HL-60/S4 (cell line): ENCODE measurements around the gene SUDS3.

Source experiments
- in situ Hi-C: fragments of 300-500 bp; cut with MboI; formaldehyde crosslinking; loops from 2 replicates; pipeline ENCODE4 v1.14.3; 2022; ENCODE audit warnings: low sequenced_read_pairs

The SUDS3 gene

DNA sequence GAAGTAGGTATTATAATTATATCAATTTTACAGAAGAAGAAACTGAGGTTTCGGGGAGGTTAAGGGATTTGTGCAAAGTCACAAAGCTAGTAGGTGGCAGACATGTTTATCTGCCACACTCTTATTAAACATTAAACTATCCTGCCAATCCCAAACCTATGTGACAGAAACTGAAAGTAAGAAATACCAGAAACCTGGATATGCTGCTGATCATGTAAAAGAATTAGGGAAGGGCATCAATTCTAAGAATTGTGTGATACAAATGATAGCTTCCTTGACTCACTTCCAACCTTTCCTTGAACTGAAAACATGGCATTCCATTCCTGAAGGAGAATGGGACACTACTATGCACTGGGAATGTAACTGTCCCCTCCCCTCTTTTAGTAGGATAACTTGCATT lies 20.5 kb upstream of the SUDS3 start:
- in situ Hi-C loops, result no loop called here

DNA sequence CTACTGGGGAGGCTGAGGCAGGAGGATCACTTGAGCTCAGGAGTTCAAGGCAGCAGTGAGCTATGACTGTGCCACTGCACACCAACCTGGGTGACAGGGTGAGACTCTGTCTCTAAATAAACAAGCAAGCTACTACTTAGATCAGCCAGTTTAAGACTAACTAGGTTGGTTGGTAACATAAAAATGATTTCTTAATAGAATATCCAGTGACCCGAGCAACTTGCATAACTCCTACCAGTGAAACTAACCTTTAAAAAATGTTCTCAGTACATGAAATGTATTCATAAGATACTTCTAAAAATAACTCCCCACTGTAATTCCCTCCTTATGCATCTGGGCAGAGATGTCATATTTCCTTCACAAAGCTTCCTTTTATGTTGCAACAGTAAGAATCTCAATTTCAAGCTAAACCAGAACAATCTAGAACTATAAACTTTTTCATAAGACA lies 19.5 kb upstream of the SUDS3 start:
- in situ Hi-C loops, result no loop called here

DNA sequence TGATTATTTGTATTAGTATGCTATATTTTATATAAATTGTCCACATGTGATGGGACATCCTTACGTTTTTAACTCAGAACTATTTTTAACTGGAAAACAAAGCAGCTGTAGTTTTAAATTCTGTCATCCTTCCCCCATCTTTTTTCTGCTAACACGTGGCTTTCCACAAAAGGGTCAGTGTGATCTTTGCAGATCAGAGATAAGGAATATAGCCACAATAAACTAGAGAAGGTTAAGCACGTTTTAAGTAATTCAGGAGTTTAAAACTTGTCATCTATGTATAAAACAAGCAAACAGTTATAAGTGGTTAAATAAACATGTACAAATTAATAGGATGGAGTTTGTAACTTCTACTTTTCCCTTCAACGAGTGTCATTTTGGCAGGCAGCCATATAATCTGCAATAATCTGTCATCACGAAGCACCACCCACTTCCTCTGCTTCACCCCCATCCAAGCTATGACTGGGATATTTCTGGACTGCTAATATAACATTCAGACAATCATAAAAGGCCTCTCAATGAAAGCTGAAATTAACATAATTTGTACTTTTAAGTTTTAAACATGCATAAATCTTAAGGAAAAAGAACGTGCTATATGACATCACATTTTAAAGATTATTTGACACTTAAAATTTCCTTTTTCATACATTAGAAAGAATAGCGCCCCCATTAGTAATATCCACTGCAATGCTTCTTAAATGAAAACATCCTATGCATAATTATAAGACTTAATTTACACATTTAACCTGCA lies 18.9 kb upstream of the SUDS3 start:
- in situ Hi-C loops, result no loop called here

DNA sequence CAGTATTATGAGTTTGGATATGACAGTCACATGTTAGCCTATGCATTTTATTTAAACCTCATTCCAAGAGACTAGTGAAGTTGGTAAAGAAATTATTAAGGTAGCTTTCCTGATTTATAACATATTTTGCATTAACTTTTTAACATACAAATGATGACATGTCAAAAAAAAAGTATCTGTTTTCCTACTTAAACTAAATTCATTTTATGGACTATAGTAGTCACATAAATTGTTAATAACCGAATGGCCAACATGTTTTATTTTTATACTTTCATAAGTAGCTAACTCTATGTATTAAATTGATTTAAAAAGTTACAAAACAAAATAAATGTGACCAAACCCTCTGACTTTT lies 18.4 kb upstream of the SUDS3 start:
- in situ Hi-C loops, result no loop called here

DNA sequence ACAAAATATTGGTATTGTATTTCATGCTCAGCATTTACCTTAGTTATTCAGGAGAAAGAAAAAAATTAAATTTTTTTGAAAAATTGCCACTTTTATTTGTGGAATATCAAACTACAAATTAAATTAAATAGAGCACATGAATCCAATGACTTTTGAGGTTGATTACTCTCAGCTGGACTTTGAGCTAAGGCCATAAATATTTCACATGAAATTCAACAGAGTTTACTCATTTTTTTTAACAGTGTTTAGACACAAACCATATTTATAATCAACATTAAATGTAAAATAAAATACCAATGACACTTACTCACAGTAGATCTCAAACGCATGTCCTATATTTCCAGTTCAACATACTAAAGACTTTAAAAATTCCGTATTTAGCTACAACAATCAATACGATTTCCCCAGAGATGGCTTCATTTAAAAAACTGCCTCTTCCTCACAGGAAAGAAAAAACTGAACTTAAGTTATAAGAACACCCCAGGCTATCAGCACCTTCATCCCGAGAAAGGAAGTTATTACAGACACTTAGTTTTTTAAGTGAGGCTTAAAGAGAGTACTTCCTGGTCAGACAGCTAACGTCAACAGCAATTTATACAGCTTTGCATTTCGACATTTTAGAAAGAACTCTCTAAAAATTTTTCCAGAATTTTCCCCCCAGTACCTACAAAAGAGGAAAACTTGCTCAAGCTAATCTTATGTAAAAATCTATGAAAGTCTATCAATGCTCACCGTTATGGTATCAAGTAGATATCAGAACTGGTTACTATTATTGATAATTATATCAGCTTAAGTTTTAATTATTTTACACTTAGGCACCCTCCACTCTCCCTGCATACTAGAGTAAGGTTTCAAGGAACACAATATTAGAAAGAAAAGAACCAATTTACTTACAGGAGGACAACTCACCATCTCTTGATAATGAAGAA lies 17.5 kb upstream of the SUDS3 start:
- in situ Hi-C loops, result no loop called here

DNA sequence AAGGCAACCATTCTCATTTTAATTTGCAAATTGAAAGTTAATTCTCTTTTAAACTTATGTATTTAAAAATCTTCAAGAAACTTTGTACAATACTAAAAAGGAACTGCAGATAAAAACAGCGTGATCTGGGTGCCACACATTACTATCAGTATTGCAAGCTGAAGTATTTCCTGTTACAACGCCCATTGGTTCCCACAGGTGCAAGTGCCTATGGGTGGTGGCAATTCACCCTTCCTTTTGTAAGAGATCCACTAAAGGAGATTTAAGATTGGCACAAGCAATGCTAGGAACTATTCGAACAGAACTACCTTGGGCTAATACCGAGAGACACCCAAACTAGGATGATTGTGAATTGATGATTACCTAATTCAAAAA lies 16.8 kb upstream of the SUDS3 start:
- in situ Hi-C loops, result no loop called here

DNA sequence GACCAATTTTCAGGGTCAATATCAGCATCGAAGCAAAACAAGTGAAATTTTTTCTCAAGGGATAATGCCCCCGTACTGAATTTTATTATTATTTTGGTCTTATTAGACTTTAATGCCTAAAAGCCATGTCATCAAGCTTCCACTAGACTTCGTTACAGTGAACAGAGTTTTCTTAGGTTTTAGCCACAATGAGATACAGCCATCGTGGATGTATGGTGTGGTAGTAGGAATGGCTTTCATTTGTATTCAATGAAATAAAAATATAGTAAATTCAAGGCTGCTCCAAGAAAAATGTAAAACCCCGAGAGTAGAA lies 15.3 kb upstream of the SUDS3 start:
- in situ Hi-C loops, result no loop called here

DNA sequence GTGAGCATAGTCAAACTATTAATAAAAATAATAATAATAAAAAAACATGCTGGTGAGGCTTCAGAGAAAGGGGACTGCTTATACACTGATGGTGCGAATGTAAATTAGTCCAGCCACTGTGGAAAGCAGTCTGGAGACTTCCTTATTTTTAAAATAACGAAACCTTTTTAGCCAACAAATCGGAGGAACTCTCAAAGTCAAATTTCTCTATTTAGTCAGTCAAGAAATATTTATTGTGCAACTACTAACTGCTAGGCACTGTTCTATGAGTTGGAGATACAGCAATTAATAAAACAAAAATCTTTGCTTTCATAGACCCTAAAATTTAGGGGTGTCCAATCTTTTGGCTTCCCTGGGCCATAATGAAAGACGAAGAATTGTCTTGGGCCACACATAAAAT lies 14.5 kb upstream of the SUDS3 start:
- in situ Hi-C loops, result no loop called here

DNA sequence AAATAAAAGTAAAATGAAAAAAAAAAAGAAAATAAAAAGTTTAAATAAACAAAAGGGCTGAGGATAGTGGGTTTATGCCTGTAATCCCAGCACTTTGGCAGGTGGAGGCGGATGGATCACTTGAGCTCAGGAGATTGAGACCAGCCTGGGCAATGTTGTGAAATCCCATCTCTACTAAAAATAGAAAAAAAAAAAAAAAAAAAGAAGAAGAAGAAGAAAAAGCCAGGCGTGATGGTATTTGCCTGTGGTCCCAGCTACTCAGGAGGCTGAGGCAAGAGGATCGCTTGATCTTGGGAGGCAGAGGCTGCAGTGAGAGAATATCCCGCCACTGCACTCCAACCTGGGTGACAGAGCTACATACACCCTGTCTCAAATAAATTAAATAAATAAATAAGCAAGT lies 7.5 kb upstream of the SUDS3 start:
- in situ Hi-C loops, result no loop called here

DNA sequence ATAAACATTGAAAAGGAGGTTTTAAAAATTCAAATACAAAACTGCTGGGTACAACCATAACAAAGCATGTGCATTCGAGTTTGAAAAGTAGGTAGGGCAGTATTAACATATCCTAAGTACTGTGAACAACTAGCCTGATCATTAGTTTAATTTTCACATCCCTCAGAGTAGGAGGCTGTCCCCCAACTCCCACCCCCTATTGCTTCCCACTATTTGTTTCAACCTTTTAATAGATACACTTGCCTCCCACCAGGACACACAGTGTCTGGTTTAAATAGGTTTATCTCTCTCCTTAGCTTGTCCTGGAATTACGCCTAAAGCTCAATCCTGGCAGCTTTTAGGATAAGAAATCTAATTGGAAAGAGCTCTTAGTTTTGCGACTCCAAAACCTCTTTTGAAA lies 5.8 kb upstream of the SUDS3 start:
- in situ Hi-C loops, result loop anchor here (10.0 kb wide), 1 partner anchor 496 kb away; no protein-coding TSS in a partner anchor

DNA sequence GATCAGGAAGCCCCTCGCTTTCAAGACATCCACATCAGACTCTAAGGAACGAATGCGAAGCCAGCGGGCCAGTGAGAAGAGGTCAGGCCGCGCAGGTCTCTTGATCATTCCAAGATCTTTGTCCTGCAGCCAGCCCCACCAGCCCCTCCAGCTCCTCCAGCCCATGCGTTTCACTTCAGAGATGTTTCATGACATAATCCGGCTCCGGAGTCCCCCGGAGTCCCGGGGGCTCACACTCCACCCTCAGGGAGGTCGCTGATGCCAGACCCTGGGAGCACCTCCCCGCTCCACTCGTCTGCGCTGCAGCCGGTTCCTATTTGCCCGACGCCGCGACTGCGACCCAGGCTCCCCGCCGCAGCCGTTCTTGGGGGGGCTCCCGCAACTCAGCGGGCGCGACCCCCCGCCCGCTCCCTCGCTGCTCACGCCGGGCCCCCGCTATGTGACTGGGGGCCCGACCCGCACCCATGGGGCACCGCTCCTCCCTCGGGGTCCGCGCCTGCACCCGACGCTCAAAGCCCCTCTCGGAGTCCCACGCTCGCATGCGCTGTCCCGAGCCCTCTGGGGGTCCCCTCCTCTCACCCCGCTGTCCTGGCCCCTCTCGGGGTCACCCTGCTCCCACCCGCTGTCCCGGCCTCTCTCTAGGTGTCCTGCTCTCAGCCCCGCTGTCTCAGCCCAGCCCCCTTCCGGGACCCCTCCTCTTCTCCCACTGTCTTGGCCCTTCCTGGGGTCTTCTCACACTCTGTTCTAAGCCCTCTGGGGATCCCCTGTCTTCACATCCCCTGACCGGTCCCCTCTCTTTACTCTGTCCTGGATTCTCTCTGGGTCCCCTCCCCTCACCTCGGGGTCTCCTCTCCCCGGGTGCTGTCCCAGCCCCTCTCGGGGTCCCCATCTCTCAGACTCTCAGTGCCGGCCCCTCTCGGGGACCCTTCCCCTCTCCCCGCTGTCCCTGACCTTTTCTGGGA lies 4.8 kb upstream of the SUDS3 start:
- in situ Hi-C loops, result loop anchor here (10.0 kb wide), 1 partner anchor 497 kb away; no protein-coding TSS in a partner anchor

DNA sequence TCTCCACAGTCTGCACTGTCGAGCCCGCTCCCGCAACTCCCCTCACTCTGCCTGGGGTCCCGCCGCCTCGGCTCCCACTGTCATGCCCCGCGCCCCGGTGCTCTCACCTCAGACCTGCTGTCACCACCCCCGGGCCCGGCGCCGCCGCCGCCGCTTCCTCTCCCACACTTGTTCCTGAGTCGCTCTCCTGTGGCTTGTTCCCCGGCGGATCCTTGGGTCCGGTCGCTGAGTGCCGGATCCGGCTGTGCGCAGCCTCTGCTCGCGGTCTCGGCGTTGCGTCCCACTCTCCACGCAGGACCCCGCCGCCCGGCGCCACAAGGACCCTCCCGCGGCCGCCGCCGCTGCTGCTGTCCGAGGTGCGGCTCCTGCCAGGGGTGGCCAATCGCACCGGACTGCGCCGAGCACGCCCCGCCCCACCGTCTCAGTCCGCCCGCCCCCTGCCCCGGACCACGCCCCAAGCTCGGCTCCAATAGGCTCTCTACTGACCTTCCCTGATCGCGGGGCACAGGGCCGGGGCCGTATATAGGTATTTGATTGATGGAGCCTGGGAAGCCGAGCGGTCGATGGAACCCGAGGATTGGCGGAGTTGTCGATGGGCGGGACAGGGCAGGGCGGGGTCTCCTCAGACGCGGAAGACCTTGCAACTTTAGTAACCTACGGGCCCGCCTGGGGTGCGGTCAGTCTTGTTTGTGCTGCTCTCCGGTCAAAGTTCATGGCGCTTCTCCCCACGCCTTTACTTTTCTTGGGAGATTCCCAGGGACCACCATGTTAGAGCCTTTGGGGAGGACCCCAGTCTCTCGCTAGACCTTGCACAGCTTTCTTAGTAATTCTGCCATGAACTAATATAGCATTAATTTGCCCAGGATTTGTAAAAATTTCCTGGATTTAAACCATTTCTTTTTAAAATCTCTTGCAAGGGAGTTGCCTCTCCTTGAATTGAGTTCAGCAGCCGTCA lies 3.5 kb upstream of the SUDS3 start, which contains the start of gene TAOK3:
Gene TAOK3 (minus strand): TSS at position 367 of the 955 bp plus-strand sequence. CDS start 117,340 bp downstream, outside the sequence.
- in situ Hi-C loops, result loop anchor here (10.0 kb wide), 1 partner anchor 498 kb away; no protein-coding TSS in a partner anchor

DNA sequence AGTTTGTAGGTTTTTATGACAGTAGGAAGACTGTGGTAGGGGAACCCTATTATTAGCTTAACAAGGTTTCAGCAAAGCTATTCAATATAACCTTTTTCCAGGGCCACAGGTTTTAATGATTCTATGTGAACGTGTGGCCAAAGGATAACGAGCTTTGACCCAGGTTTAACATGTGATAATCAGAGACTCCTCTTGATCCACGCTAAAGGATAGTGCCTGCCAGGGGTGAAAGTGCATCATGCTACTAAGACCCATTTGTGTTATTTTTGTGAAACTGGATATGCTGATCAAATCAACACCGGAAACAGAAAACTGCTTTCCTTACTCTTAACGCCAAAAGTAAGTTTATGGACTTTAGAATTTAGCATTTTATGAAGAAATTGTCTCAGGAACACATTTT lies 2.7 kb upstream of the SUDS3 start:
- in situ Hi-C loops, result loop anchor here (10.0 kb wide), 1 partner anchor 499 kb away; no protein-coding TSS in a partner anchor

DNA sequence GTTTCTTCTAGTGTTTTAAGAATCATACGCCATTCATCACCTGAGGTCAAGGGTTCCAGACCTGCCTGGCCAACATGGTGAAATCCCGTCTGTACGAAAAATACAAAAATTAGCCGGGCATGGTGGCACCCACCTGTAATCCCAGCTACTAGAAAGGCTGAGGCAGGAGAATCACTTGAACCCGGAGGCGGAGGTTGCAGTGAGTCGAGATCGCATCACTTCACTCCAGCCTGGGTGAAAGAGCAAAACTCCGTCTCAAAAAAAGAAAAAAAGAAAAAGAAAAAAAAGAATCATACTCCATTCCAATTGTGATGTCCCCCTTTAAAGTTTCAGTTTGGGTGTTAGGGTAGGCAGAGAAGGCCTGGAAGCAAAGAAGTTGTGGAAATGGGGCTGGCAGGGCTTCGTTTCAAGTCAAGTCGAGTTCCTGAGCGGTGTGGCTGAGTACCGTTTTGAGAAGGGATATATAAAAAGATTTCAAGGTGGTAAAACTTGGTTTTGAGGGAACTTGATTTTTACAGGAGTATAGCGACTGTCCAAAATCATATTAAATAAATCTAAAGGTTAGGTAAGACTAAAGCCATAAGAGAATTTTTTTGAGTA lies 2.1 kb upstream of the SUDS3 start:
- in situ Hi-C loops, result loop anchor here (10.0 kb wide), 1 partner anchor 499 kb away; no protein-coding TSS in a partner anchor

DNA sequence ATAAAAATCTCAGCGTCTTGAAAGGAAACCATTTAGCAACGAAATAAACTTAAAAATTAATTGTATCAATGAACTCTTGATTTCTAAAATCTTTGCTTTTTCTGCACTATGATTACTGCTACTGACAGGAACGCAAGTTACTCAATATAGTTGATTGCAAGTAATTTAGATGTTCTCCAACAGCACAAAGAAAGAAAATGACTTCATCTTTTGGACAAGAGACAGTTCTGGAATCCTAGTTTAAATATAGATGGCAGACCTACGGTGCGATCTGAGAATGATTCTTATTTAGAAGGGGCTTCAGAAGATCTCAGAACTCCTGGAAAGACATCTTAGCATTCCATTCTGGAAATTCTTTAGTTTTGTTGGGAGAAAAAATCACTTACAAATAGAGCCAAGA lies 1.4 kb upstream of the SUDS3 start:
- in situ Hi-C loops, result loop anchor here (10.0 kb wide), 1 partner anchor 500 kb away; no protein-coding TSS in a partner anchor

DNA sequence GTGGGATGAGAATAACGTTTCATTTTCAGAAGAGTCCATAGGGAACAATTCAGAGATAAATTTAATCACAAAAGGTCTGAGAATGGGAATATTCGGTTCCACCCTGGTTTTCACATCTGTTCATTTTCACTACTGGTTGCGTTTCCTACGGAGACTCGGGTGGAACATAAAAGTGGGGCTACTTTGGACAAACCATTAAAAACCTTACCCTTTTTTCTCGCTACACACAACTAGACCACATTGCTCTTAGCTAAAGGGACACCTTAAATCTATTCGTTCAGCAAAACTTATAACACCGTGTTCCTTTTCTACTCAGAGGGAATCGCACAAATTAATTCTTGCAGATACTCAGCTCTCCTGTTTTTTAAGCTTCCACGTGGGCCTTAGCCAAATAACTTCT lies 1.0 kb upstream of the SUDS3 start:
- in situ Hi-C loops, result loop anchor here (10.0 kb wide), 1 partner anchor 501 kb away; no protein-coding TSS in a partner anchor

DNA sequence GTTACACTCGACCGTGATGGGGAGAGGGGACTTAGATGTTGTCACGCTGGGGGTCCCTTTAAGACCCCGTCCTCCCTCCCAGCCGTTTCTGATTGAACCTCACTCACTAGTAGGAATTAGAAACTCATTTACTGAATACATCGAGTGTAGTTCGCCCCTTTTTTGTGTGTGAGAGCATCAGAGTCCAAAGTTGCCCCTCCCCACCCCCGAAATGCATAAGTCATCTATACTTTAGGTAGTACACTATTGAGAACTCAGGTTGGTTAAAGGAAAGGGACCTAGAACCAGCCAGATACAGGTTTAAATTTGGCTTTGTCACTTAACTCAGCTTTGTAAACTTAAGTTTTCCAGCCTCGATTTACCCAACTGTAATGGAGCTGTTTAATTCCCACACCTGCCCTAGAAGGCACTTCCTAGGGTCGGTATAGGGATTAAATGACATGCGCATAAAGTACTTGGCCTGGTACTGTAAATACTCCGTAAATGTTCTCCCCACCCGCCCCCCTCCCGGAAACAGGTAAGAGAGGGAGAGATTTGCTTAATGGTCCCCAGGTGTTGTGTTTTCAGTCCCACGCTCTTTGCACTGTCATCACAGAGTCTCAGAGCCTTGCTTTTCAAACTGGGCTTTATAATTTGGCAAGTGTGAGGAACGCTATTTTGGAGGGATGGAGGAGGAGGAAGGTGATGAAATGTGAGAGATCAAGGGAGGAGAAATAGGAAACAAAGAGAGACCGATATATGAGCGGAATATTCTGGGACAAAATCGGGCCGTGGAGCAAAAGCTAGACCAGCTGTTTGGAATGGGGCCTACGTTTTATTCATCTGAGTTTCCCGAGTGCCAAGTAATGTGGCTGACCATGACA lies 897 bp downstream of the SUDS3 start:
- in situ Hi-C loops, result loop anchor here (10.0 kb wide), 1 partner anchor 502 kb away; no protein-coding TSS in a partner anchor

DNA sequence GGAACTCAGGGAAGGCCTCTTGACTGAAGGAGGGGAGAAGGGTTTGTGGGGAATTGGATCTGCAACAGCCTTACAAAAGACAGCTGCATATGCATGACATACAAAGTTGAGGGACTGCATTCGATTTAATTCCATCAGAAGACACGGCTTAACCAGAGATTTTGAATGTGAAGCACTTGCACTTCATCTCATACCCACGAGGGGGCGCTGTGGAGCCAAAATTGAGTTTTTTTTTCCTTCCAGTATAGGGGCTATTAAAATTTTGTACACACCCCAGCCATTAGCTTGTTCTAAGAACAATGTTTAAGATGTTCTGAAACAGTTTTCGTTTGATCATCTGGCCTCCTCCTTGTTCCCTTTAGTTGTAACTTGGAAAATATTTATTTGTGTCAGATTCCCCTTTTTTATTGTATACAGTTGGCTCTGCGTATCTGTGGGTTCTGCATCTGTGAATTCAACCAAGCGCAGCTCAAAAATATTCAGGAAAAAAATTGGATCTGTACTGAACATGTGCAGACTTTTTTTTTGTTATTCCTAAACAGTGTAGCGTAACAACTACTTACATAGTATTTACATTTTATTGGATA lies 1.6 kb downstream of the SUDS3 start:
- in situ Hi-C loops, result loop anchor here (10.0 kb wide), 1 partner anchor 503 kb away; no protein-coding TSS in a partner anchor
